ENCODE results near the gene RAB40AL. TPM values are rescaled to one million over a fixed set of nuclear protein-coding genes. Genes with fewer than 3 reads are reported as not detected.
"Not testable (repeated sequence)": the region's sequence is repeated elsewhere in the genome, so short reads cannot be mapped to it uniquely, and the experiment has no call there.

RAB40AL gene
- total RNA-seq (2014; rRNA removed; shearing (Covaris generic)) = 0.79 TPM in 1 of 2 replicates, not detected in the other

GRCh38 chrX:102936972-102937371 is at the start of gene RAB40AL:
TSS of gene RAB40AL (plus strand) at chrX:102937272. CDS start at chrX:102937319, 47 bp downstream.
- DNase-seq (ENCODE audit: low spot score) = not testable (repeated sequence)

- no peak for DNase-seq (ENCODE audit: low spot score)
Observed at GRCh38 chrX:102887687-102888086, 49.4 kb upstream of the RAB40AL start.

- no peak for DNase-seq (ENCODE audit: low spot score)
Observed at GRCh38 chrX:102892103-102892502, 45.0 kb upstream of the RAB40AL start.

- peak; percentile 81 for DNase-seq (ENCODE audit: low spot score)
Observed at GRCh38 chrX:102899940-102900916, 36.8 kb upstream of the RAB40AL start.

GRCh38 chrX:102902355-102902754 is 34.7 kb upstream of the RAB40AL start:
- DNase-seq (ENCODE audit: low spot score) = no peak

- DNase-seq (ENCODE audit: low spot score) = no peak
Observed at GRCh38 chrX:102930990-102931756, 5.9 kb upstream of the RAB40AL start.

GRCh38 chrX:102934624-102935023 is 2.4 kb upstream of the RAB40AL start:
- DNase-seq (ENCODE audit: low spot score) = peak; percentile 48

GRCh38 chrX:102950908-102951866 is 14.1 kb downstream of the RAB40AL start:
- peak; percentile 82 for DNase-seq (ENCODE audit: low spot score)

GRCh38 chrX:102957751-102958150 is 20.7 kb downstream of the RAB40AL start:
- DNase-seq (ENCODE audit: low spot score) = no peak

GRCh38 chrX:102958794-102959193 is 21.7 kb downstream of the RAB40AL start:
- DNase-seq (ENCODE audit: low spot score) = no peak

GRCh38 chrX:102959471-102959870 is 22.4 kb downstream of the RAB40AL start:
- DNase-seq (ENCODE audit: low spot score) = no peak

GRCh38 chrX:102963955-102964354 is 26.9 kb downstream of the RAB40AL start:
- no peak for DNase-seq (ENCODE audit: low spot score)

GRCh38 chrX:102964940-102965339 is 27.9 kb downstream of the RAB40AL start:
- DNase-seq (ENCODE audit: low spot score) = no peak

GRCh38 chrX:102966701-102967100 is 29.6 kb downstream of the RAB40AL start:
- no peak for DNase-seq (ENCODE audit: low spot score)

GRCh38 chrX:102968216-102968615 is 31.1 kb downstream of the RAB40AL start:
- no peak for DNase-seq (ENCODE audit: low spot score)

GRCh38 chrX:102971536-102971935 is 34.5 kb downstream of the RAB40AL start:
- not testable (repeated sequence) for DNase-seq (ENCODE audit: low spot score)

GRCh38 chrX:102975016-102975415 is 37.9 kb downstream of the RAB40AL start:
- DNase-seq (ENCODE audit: low spot score) = no peak

- DNase-seq (ENCODE audit: low spot score) = no peak
Observed at GRCh38 chrX:102976286-102976685, 39.2 kb downstream of the RAB40AL start.

- DNase-seq (ENCODE audit: low spot score) = no peak
Observed at GRCh38 chrX:102976793-102977495, 39.9 kb downstream of the RAB40AL start.

- no peak for DNase-seq (ENCODE audit: low spot score)
Observed at GRCh38 chrX:102978594-102978993, 41.5 kb downstream of the RAB40AL start.
